ENCODE measurements around the gene KCTD12.

DNA sequence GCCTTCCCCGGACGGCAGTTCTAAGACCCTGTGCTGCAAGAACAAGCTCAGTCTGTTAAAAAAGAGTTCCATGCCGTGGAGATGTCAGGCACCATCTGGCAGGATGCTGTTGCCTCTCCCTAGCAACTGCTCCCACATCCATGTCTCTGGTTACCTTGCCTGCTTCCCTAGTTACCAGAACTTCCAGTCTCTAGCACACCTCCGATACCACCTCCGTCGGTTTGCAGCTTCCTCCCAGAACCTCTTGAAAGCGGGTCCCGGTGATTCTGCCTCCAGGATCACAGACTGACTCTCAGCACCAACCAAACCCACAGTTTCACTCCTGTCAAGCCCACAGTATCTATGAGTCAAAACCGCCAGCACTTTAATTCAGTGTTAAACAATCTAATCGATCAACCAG lies 55.4 kb downstream of the KCTD12 start:
- TF ChIP-seq GATA3 (IDR thresholded peaks at IDR 0.05; ENCODE audit: low read depth, low read length) (no peak), GATA2 (IDR thresholded peaks at IDR 0.05; ENCODE audit: low read depth, low read length) (no peak)
